ENCODE data around the gene SOWAHD.
A peak's percentile ranks its signal among the peaks of the same experiment; 100 is the strongest.
"Not testable (repeated sequence)": the region's sequence is repeated elsewhere in the genome, so short reads cannot be mapped to it uniquely, and the experiment has no call there.

Gene SOWAHD

DNA sequence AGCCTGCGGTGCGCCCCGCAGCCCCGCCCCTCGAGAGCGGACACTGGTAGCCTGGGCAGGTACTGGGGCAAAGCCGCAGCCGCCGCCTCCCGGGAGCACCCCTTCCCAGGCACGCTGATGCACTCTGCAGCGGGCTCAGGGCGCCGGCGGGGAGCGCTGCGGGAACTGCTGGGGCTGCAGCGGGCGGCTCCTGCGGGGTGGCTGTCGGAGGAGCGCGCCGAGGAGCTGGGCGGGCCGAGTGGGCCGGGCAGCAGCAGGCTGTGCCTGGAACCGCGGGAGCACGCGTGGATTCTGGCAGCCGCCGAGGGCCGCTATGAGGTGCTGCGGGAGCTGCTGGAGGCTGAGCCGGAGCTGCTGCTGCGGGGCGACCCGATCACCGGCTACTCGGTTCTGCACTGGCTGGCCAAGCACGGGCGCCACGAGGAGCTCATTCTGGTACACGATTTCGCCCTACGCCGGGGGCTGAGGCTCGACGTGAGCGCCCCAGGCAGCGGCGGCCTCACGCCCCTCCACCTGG, 401 bp downstream of the SOWAHD start:
- no peak for DNase-seq (ENCODE audit: low spot score)

- no peak for DNase-seq (ENCODE audit: low spot score)
Measured at GRCh38 chrX:119759248-119759766, 919 bp downstream of the SOWAHD start.

GRCh38 chrX:119760026-119760877, 1.9 kb downstream of the SOWAHD start:
- no peak for DNase-seq (ENCODE audit: low spot score)

GRCh38 chrX:119762718-119763117, 4.3 kb downstream of the SOWAHD start:
- DNase-seq (ENCODE audit: low spot score) = no peak

DNA sequence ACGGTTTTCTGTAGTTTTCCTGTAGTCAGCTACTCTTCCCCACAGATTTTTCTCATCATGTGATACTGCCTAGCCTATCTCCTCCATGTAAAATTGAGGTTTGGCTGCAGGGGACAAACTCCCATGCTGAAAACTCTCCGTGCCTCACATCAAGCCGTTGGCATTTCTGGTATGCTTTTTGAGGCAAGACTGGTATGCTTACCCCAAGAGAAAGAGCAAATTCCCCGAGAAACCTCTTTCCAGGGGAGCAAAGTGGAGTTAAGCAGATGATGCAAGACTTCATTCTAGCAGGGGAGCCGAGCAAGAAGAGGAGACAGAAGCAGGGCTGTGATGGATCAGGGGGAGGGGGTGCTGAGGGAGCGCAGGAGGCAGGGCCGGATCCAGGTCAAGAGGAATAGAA, 4.8 kb downstream of the SOWAHD start:
- DNase-seq (ENCODE audit: low spot score) = no peak

DNA sequence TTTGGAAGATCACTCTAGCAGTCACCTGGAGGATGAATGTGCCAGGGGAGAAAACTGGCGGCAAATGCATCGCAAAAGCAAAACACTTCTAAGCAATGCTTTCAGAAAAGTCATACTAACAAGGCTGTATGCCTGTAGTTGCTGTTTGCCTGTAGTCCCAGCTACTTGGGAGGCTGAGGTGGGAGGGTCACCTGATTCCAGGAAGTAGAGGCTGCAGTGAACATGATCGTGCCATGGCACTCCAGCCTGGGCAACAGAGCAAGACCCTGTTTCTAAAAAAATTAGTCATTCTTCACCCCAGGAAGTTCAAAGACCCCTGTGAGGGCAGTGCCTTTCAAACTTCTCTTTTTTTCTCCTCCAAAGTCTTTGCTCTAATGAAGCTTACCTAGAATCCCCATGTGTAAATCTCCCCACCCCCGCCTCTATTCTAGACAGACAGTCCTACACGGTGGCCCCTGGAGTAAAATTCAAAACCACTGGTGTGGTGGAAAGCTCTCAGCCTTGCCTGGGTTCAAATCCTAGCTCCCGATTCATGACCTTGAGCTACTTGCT, 5.5 kb downstream of the SOWAHD start:
- DNase-seq (ENCODE audit: low spot score) = no peak

DNA sequence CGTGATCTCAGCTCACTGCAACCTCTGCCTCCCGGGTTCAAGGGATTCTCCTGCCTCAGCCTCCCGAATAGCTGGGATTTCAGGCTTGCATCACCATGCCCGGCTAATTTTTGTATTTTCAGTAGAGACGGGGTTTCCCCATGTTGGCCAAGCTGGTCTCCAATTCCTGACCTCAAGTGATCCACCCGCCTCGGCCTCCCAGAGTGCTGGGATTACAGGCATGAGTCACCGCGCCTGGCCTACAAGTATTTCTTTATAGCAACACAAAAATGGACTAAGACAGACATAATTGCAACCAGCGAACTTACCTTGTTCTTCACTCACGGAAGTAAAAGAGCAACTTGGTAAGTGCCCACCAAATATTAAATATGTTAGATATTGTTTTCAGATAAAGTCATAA, 10.0 kb downstream of the SOWAHD start:
- not testable (repeated sequence) for DNase-seq (ENCODE audit: low spot score)

DNA sequence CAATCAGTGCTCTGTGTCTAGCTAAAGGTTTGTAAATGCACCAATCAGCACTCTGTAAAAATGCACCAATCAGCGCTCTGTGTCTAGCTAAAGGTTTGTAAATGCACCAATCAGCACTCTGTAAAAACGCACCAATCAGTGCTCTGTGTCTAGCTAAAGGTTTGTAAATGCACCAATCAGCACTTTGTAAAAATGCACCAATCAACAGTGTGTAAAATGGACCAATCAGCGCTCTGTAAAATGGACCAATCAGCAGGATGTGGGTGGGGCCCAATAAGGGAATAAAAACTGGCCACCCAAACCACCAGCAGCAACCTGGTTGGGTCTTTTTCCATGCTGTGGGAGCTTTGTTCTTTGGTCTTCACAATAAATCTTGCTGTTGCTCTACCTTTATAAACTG, 11.0 kb downstream of the SOWAHD start:
- DNase-seq (ENCODE audit: low spot score) = not testable (repeated sequence)

GRCh38 chrX:119775517-119776238, 17.3 kb downstream of the SOWAHD start:
- no peak for DNase-seq (ENCODE audit: low spot score)

DNA sequence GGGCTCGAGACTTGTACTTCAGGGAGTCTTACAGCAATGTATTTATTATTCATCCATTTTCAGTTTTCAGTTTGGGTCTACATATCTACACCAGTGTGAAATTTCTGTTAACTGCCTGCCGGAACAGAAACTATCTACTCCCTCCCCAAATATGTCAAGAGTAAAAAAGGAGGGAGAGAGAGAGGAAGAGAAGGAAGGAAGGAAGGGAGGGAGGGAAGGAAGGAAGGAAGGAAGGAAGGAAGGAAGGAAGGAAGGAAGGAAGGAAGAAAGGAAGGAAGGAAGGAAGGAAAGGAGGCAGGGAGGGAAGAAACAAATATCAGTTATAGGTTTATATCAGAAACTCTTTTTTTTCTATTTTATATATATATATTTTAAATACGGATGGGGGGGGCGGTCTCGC, 20.4 kb downstream of the SOWAHD start:
- DNase-seq (ENCODE audit: low spot score) = no peak

GRCh38 chrX:119783026-119783425, 24.6 kb downstream of the SOWAHD start:
- no peak for DNase-seq (ENCODE audit: low spot score)

GRCh38 chrX:119784747-119785446, 26.5 kb downstream of the SOWAHD start:
- DNase-seq (ENCODE audit: low spot score) = peak; percentile 61

- DNase-seq (ENCODE audit: low spot score) = peak; percentile 24
Measured at GRCh38 chrX:119790977-119791436, 32.6 kb downstream of the SOWAHD start.

GRCh38 chrX:119791437-119792231, 33.2 kb downstream of the SOWAHD start, which contains the start of gene RPL39:
TSS of gene RPL39 (minus strand) at chrX:119791630. CDS start at chrX:119791576, 54 bp downstream.
- DNase-seq (ENCODE audit: low spot score) = peak; percentile 84

GRCh38 chrX:119801253-119802221, 43.1 kb downstream of the SOWAHD start:
- DNase-seq (ENCODE audit: low spot score) = no peak

GRCh38 chrX:119802546-119802945, 44.2 kb downstream of the SOWAHD start:
- no peak for DNase-seq (ENCODE audit: low spot score)

DNA sequence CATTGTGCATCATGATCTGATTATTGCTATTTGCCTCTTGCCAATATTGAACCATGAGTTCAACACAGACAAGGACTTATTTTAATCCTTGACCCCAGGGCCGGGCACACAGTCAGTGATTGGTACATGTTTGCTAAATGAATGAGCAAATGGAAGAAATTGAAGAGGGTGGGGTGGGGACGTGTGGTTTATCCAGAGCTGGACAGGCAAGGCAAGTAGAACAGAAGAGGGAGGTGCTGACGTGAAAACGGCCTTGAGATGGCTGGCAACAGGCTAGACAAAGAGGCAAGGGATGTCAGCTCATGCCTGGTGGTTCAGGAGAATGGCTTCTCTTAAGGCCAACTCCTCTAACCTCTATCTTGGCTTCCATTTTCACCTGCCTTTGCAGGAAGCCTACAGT, 50.1 kb downstream of the SOWAHD start:
- not testable (repeated sequence) for DNase-seq (ENCODE audit: low spot score)

- no peak for DNase-seq (ENCODE audit: low spot score)
Measured at GRCh38 chrX:119809185-119809666, 50.8 kb downstream of the SOWAHD start.

Data from activated CD4-positive, alpha-beta T cell treated with anti-CD3 and anti-CD28 coated beads, Interleukin-2, Interleukin-4, amounts not matched to agents 100 ng/mL and 50 ng/mL, durations not matched to agents 16 hours and 8 hours (primary cell).